Thyroid gland (tissue), 4 donors: ENCODE measurements around the gene PTPN23. TPM values are rescaled to one million over a fixed set of nuclear protein-coding genes. Genes with fewer than 3 reads are reported as not detected.
A peak's percentile ranks its signal among the peaks of the same experiment; 100 is the strongest.

Source experiments
- DNase-seq, 2 donors: peaks; one replicate each; pipeline ENCODE4 v3.0.0-alpha.2; 2019
- H3K27ac ChIP-seq, 3 donors: fragments of 200-600 bp; sonication (generic); 1 replicate in 2 of 3; 2 replicates in 1 of 3; pipeline ENCODE4 v1.5.1; 2016 to 2019; ENCODE audit warnings: mild to moderate bottlenecking in 1 of 3, moderate library complexity in 1 of 3
- H3K27me3 ChIP-seq: fragments of 200-600 bp; sonication (generic); one replicate; pipeline ENCODE4 v1.5.1; 2019
- H3K36me3 ChIP-seq, 2 donors: fragments of 200-600 bp; sonication (generic); one replicate each; pipeline ENCODE4 v1.5.1; 2016 to 2019
- H3K4me1 ChIP-seq, 2 donors: fragments of 200-600 bp; sonication (generic); one replicate each; pipeline ENCODE4 v1.5.1; 2017 to 2019
- H3K4me3 ChIP-seq, 3 donors: fragments of 200-600 bp; sonication (generic); replicated peaks in 1 of 3; 1 replicate in 2 of 3; 2 replicates in 1 of 3; pipeline ENCODE4 v1.5.1; 2016; ENCODE audit warnings: mild to moderate bottlenecking in 1 of 3
- H3K9me3 ChIP-seq: fragments of 200-600 bp; sonication (generic); one replicate; pipeline ENCODE4 v1.5.1; 2017
- CTCF ChIP-seq, 6 experiments: fragments of 200-600 bp in 3 of 6; fragments of 450-650 bp in 3 of 6; sonication (generic) in 3 of 6; IDR thresholded peaks; one replicate each; pipeline ENCODE4 v1.5.1; 2016 to 2019; ENCODE audit warnings: antibody characterized with exemption in 6 of 6, mild to moderate bottlenecking in 2 of 6, inconsistent platforms in 1 of 6, moderate library complexity in 1 of 6
- POLR2A ChIP-seq, 2 donors: fragments of 450-650 bp; IDR thresholded peaks; one replicate each; pipeline ENCODE4 v1.6.1; 2017; ENCODE audit warnings: antibody characterized with exemption in 2 of 2, mild to moderate bottlenecking in 2 of 2, moderate library complexity in 1 of 2
- WGBS, 2 donors: methylation state at CpG; one replicate each; pipeline ENCODE4 v1.1.5; 2017; 5-methylcytosine and 5-hydroxymethylcytosine counted together
- intact Hi-C: fragments of 100-400 bp; cut with DNase I; formaldehyde crosslinking; loops from one replicate; pipeline ENCODE4 v1.15.1; 2023
- total RNA-seq, 4 donors: library from RNA; depleted of rRNA; stranded (reverse); fragments of >200 nt; gene quantifications; one replicate each; pipeline ENCODE4 v1.2.3, GENCODE V29; 2016

The PTPN23 gene
- total RNA-seq, 4 donors from 2014 or later = 20.2 to 40.1 (median 32.1) TPM

GRCh38 chr3:47398228-47398627, 17.4 kb downstream of the PTPN23 start:
- no peaks in the 10 kb centered on the region for H3K36me3 ChIP-seq
- 81 to 82% methylated on average over 7 of the region's 7 CpGs for WGBS, 2 donors

GRCh38 chr3:47399016-47399415, 18.2 kb downstream of the PTPN23 start:
- no peak for DNase-seq
- H3K27me3 ChIP-seq = no peaks in the 10 kb centered on the region
- H3K27ac ChIP-seq = no peak overlapping the region
- intact Hi-C loops = no loop called here
- 96 to 100% methylated on average over 1 of the region's 1 CpG for WGBS, 2 donors
- no peak overlapping the region for H3K4me3 ChIP-seq
- TF ChIP-seq CTCF (IDR thresholded peaks at IDR 0.05) (no peak), POLR2A (IDR thresholded peaks at IDR 0.05) (no peak)
- peaks cover 20 to 39% of the 10 kb centered on the region in 2 donors for H3K4me1 ChIP-seq
- H3K36me3 ChIP-seq = no peaks in the 10 kb centered on the region
- no peaks in the 10 kb centered on the region for H3K9me3 ChIP-seq

More at GRCh38 chr3:47398228-47398627, 17.4 kb downstream of the PTPN23 start:
- intact Hi-C loops = no loop called here
- TF ChIP-seq POLR2A (IDR thresholded peaks at IDR 0.05) (no peak), CTCF (IDR thresholded peaks at IDR 0.05) (no peak)
- Histone ChIP-seq H3K27ac (no peak overlapping the region), H3K4me3 (no peak overlapping the region), H3K4me1 (peaks cover 26 to 46% of the 10 kb centered on the region in 2 donors), H3K27me3 (no peaks in the 10 kb centered on the region), H3K9me3 (no peaks in the 10 kb centered on the region)
- DNase-seq = no peak

GRCh38 chr3:47399531-47400270, 18.9 kb downstream of the PTPN23 start:
- H3K4me1 ChIP-seq = peaks cover 18 to 39% of the 10 kb centered on the region in 2 donors
- WGBS, 2 donors = 92 to 96% methylated on average over 9 of the region's 9 CpGs
- no peaks in the 10 kb centered on the region for H3K9me3 ChIP-seq
- no peak for TF ChIP-seq CTCF (IDR thresholded peaks at IDR 0.05)
- no peak overlapping the region for H3K4me3 ChIP-seq
- H3K36me3 ChIP-seq = no peaks in the 10 kb centered on the region
- H3K27ac ChIP-seq = no peak overlapping the region
- no peaks in the 10 kb centered on the region for H3K27me3 ChIP-seq
- intact Hi-C loops = no loop called here
- DNase-seq = no peak

- WGBS, 2 donors = 77 to 88% methylated on average over 10 to 13 of the region's 13 CpGs
- DNase-seq = no peak
These were observed 23.6 kb downstream of the PTPN23 start for GRCh38 chr3:47404431-47404876.

More at GRCh38 chr3:47404431-47404876, 23.6 kb downstream of the PTPN23 start:
- H3K4me3 ChIP-seq = no peak overlapping the region
- no peaks in the 10 kb centered on the region for H3K27me3 ChIP-seq
- peak overlapping the region; percentile 19 to 64 (median 33) for H3K27ac ChIP-seq
- H3K4me1 ChIP-seq = peaks cover 11 to 23% of the 10 kb centered on the region in 2 donors
- no peaks in the 10 kb centered on the region for H3K9me3 ChIP-seq
- TF ChIP-seq POLR2A (IDR thresholded peaks at IDR 0.05) = no peak
- TF ChIP-seq CTCF (IDR thresholded peaks at IDR 0.05) = no peak
- intact Hi-C loops = no loop called here
- peaks cover 24 to 32% of the 10 kb centered on the region in 2 donors for H3K36me3 ChIP-seq
